CD14-positive monocyte (primary cell): ENCODE results near the gene FAM117B. TPM values are rescaled to one million over a fixed set of nuclear protein-coding genes. Genes with fewer than 3 reads are reported as not detected.

Source experiments
- DNase-seq, 3 donors: peaks; one replicate each; pipeline ENCODE4 v3.0.0-alpha.2; 2011 to 2022
- H2AFZ ChIP-seq: 2 replicates; pipeline ENCODE4 v1.6.0; 2012; ENCODE audit warnings: mild to moderate bottlenecking, low read depth, low read length, inconsistent platforms; ENCODE audit not compliant: insufficient read depth, poor library complexity, severe bottlenecking
- H3K27ac ChIP-seq, 2 donors: 1 replicate in 1 of 2; 2 replicates in 1 of 2; pipeline ENCODE4 v1.5.1; 2012 to 2013; ENCODE audit warnings: low read length in 2 of 2, control low read depth in 1 of 2, inconsistent platforms in 1 of 2, low read depth in 1 of 2, mild to moderate bottlenecking in 1 of 2
- H3K27me3 ChIP-seq, 2 donors: one replicate each; pipeline versions ENCODE4 v1.6.0 to v1.6.1; 2011 to 2013; ENCODE audit warnings: low read length in 2 of 2; ENCODE audit not compliant: control insufficient read depth in 2 of 2, insufficient read depth in 2 of 2
- H3K36me3 ChIP-seq, 2 donors: replicated peaks in 1 of 2; 1 replicate in 1 of 2; 2 replicates in 1 of 2; pipeline versions ENCODE4 v1.5.1 to v1.6.1; 2012 to 2013; ENCODE audit warnings: low read length in 2 of 2, control low read depth in 1 of 2, inconsistent platforms in 1 of 2, mild to moderate bottlenecking in 1 of 2; ENCODE audit not compliant: insufficient read depth in 2 of 2, control insufficient read depth in 1 of 2
- H3K4me1 ChIP-seq, 2 donors: 1 replicate in 1 of 2; 2 replicates in 1 of 2; pipeline versions ENCODE4 v1.5.1 to v1.6.1; 2012 to 2013; ENCODE audit warnings: low read length in 2 of 2, control low read depth in 1 of 2, inconsistent platforms in 1 of 2, mild to moderate bottlenecking in 1 of 2, moderate library complexity in 1 of 2; ENCODE audit not compliant: insufficient read depth in 2 of 2, control insufficient read depth in 1 of 2
- H3K4me2 ChIP-seq: replicated peaks from 2 replicates; pipeline ENCODE3; 2012; ENCODE audit warnings: low read length, moderate library complexity, mild to moderate bottlenecking; ENCODE audit not compliant: poor library complexity, severe bottlenecking; ENCODE audit errors: extremely low read depth
- H3K4me3 ChIP-seq, 3 experiments: fragments of 200-600 bp in 1 of 3; sonication (generic) in 1 of 3; replicated peaks in 1 of 3; 1 replicate in 2 of 3; 2 replicates in 1 of 3; pipeline ENCODE4 v1.5.1; 2011 to 2013; ENCODE audit warnings: low read length in 3 of 3, mild to moderate bottlenecking in 3 of 3, control low read depth in 2 of 3, low read depth in 2 of 3, inconsistent platforms in 1 of 3, moderate library complexity in 1 of 3
- H3K79me2 ChIP-seq: 2 replicates; pipeline ENCODE4 v1.6.0; 2012; ENCODE audit warnings: mild to moderate bottlenecking, control low read depth, inconsistent platforms, low read length, moderate library complexity; ENCODE audit not compliant: insufficient read depth
- H3K9ac ChIP-seq: 2 replicates; pipeline ENCODE4 v1.6.0; 2017; ENCODE audit warnings: low read length, mild to moderate bottlenecking; ENCODE audit not compliant: insufficient read depth, poor library complexity, severe bottlenecking
- H3K9me3 ChIP-seq, 2 donors: replicated peaks in 1 of 2; 1 replicate in 1 of 2; 2 replicates in 1 of 2; pipeline versions ENCODE4 v1.5.1 to v1.6.1; 2012 to 2013; ENCODE audit warnings: low read length in 2 of 2, control low read depth in 1 of 2; ENCODE audit not compliant: control insufficient read depth in 1 of 2, insufficient read depth in 1 of 2
- H4K20me1 ChIP-seq: 2 replicates; pipeline ENCODE4 v1.6.0; 2012; ENCODE audit warnings: mild to moderate bottlenecking, low read length, control low read depth, moderate library complexity; ENCODE audit not compliant: insufficient read depth
- H3K27ac Mint-ChIP-seq, 7 donors: one replicate each; pipeline ENCODE4 v1.8.0; 2020; ENCODE audit warnings: mild to moderate bottlenecking in 7 of 7, mixed read lengths in 7 of 7, moderate library complexity in 6 of 7, inconsistent platforms in 2 of 7
- H3K27me3 Mint-ChIP-seq, 3 donors: one replicate each; pipeline ENCODE4 v1.8.0; 2021 to 2022; ENCODE audit warnings: low read depth in 3 of 3, mild to moderate bottlenecking in 3 of 3, mixed read lengths in 3 of 3, moderate library complexity in 3 of 3, inconsistent platforms in 1 of 3
- H3K36me3 Mint-ChIP-seq, 2 donors: one replicate each; pipeline ENCODE4 v1.8.0; 2020; ENCODE audit warnings: mixed read lengths in 2 of 2, inconsistent platforms in 1 of 2, mild to moderate bottlenecking in 1 of 2
- H3K4me1 Mint-ChIP-seq: one replicate; pipeline ENCODE4 v1.8.0; 2020; ENCODE audit warnings: mild to moderate bottlenecking, mixed read lengths
- H3K4me3 Mint-ChIP-seq, 2 donors: one replicate each; pipeline ENCODE4 v1.8.0; 2020; ENCODE audit warnings: mild to moderate bottlenecking in 2 of 2, mixed read lengths in 2 of 2, moderate library complexity in 1 of 2
- H3K9me3 Mint-ChIP-seq, 7 donors: one replicate each; pipeline ENCODE4 v1.8.0; 2020 to 2022; ENCODE audit warnings: mixed read lengths in 7 of 7, mild to moderate bottlenecking in 6 of 7, moderate library complexity in 6 of 7, inconsistent platforms in 2 of 7
- CTCF ChIP-seq: fragments of 200-600 bp; IDR thresholded peaks from one replicate; pipeline ENCODE4 v1.8.0; 2022; ENCODE audit warnings: antibody characterized with exemption, mild to moderate bottlenecking
- WGBS: methylation state at CpG from one replicate; pipeline ENCODE4 v1.1.5; 2013; ENCODE audit warnings: missing lambda C conversion rate; ENCODE audit not compliant: insufficient coverage; 5-methylcytosine and 5-hydroxymethylcytosine counted together
- intact Hi-C, 2 donors: fragments of 100-400 bp; cut with micrococcal nuclease; formaldehyde crosslinking; loops; one replicate each; pipeline versions ENCODE4 v1.15.0 to v1.15.1; 2023
- polyA plus RNA-seq, 3 donors: library from polyadenylated mRNA; depleted of rRNA in 1 of 3; unstranded in 2 of 3; stranded (reverse) in 1 of 3; fragments of 300-500 nt in 2 of 3; fragments of >200 nt in 1 of 3; fragmentation: Illumina TruSeq in 2 of 3; gene quantifications; 1 replicate in 2 of 3; 2 replicates in 1 of 3; pipeline ENCODE4 v1.2.3, GENCODE V29; 2012 to 2021

FAM117B gene
- polyA plus RNA-seq, 3 donors, result 4.6 to 5.5 (median 4.6) TPM

GRCh38 chr2:202749477-202749876 lies 114.7 kb downstream of the FAM117B start:
- H3K27me3 ChIP-seq, result no peaks in the 10 kb centered on the region
- H3K9me3 Mint-ChIP-seq, result peaks cover under 1 to 13% (median 10%) of the 10 kb centered on the region in 7 donors
- peaks cover 7% of the 10 kb centered on the region for H3K4me1 Mint-ChIP-seq
- no peak overlapping the region for H3K4me3 ChIP-seq
- H3K36me3 Mint-ChIP-seq, result peaks cover 4 to 9% of the 10 kb centered on the region in 2 donors
- peaks cover 2 to 6% of the 10 kb centered on the region in 2 donors for H3K9me3 ChIP-seq
- no peaks in the 10 kb centered on the region for H3K79me2 ChIP-seq
- no peak overlapping the region for H2AFZ ChIP-seq
- no peak for DNase-seq
- TF ChIP-seq CTCF, result no peak
- H3K9ac ChIP-seq, result no peak overlapping the region
- intact Hi-C loops, result no loop called here
- H3K27ac Mint-ChIP-seq, result no peak overlapping the region
- no peak overlapping the region for H3K27ac ChIP-seq
- no peaks in the 10 kb centered on the region for H3K4me1 ChIP-seq
- no peak overlapping the region for H3K4me2 ChIP-seq
- H3K36me3 ChIP-seq, result no peaks in the 10 kb centered on the region
- no peaks in the 10 kb centered on the region for H4K20me1 ChIP-seq
- H3K27me3 Mint-ChIP-seq, result peaks cover 0 to 1% (median 0%) of the 10 kb centered on the region in 3 donors
- WGBS, result no CpG with 5 or more reads among the region's 2 CpGs
- no peak overlapping the region for H3K4me3 Mint-ChIP-seq

- no peak overlapping the region for H3K4me3 ChIP-seq
- H3K27me3 ChIP-seq, result no peaks in the 10 kb centered on the region
- Mint-ChIP-seq H3K27me3 (peaks cover 0 to 3% (median 0%) of the 10 kb centered on the region in 3 donors), H3K4me3 (no peak overlapping the region), H3K36me3 (peaks cover 6 to 9% of the 10 kb centered on the region in 2 donors), H3K9me3 (peaks cover 0 to 5% (median 2%) of the 10 kb centered on the region in 7 donors), H3K4me1 (peaks cover 7% of the 10 kb centered on the region), H3K27ac (peak overlapping the region in 2 of 7 donors; percentile 20 to 39)
- no peak overlapping the region for H2AFZ ChIP-seq
- no peaks in the 10 kb centered on the region for H3K79me2 ChIP-seq
- DNase-seq, result no peak
- H3K9ac ChIP-seq, result no peak overlapping the region
- no peak overlapping the region for H3K4me2 ChIP-seq
- H3K4me1 ChIP-seq, result no peaks in the 10 kb centered on the region
- no peaks in the 10 kb centered on the region for H3K9me3 ChIP-seq
- H3K36me3 ChIP-seq, result peaks cover 0 to under 1% of the 10 kb centered on the region in 2 donors
- peak overlapping the region in 1 of 2 donors; percentile 23 for H3K27ac ChIP-seq
- no CpG with 5 or more reads among the region's 3 CpGs for WGBS
- TF ChIP-seq CTCF, result no peak
- no peaks in the 10 kb centered on the region for H4K20me1 ChIP-seq
- intact Hi-C loops, result no loop called here
Measured at GRCh38 chr2:202750763-202751427, 116.1 kb downstream of the FAM117B start.
